PC-3 (cell line): Measurements from ENCODE around the gene LAMTOR2. TPM values are rescaled to one million over a fixed set of nuclear protein-coding genes. Genes with fewer than 3 reads are reported as not detected.
A peak's percentile ranks its signal among the peaks of the same experiment; 100 is the strongest.

ENCODE experiments used
- ATAC-seq: fragments of 200-7000 bp; cut with Tn5 transposase; 2 replicates; pipeline ENCODE4 v1.9.1; 2020; ENCODE audit warnings: mild to moderate bottlenecking, moderate library complexity
- BruUV-seq: library from RNA; stranded (reverse); fragments of 400-500 nt; replicated peaks from 2 replicates; lab custom pipeline; 2021; lab: Mats Ljungman, UMichigan
- CTCF ChIA-PET: fragments of 300-600 bp; sonication (Branson Sonifier 250); formaldehyde crosslinking; loops from one replicate; lab custom pipeline; 2022; ENCODE audit warnings: antibody characterized with exemption; lab: Charles Lee
- POLR2A ChIA-PET: fragments of 300-600 bp; sonication (Branson Sonifier 250); formaldehyde crosslinking; loops from one replicate; lab custom pipeline; 2022; ENCODE audit warnings: antibody characterized with exemption; ENCODE audit not compliant: unreplicated experiment; lab: Charles Lee
- DNase-seq: peaks from one replicate; pipeline ENCODE4 v3.0.0-alpha.2; 2015
- H2AFZ ChIP-seq: fragments of 300-600 bp; sonication (generic); 2 replicates; pipeline ENCODE4 v1.6.0; 2016; ENCODE audit warnings: antibody characterized with exemption, low read length
- H3F3A ChIP-seq: fragments of 300-600 bp; sonication (generic); one replicate; pipeline ENCODE4 v1.6.0; 2017; ENCODE audit warnings: antibody characterized with exemption, low read length, control low read depth, mild to moderate bottlenecking; ENCODE audit not compliant: unreplicated experiment
- H3K27ac ChIP-seq: fragments of 300-600 bp; sonication (generic); 2 replicates; pipeline ENCODE4 v1.5.1; 2016; ENCODE audit warnings: mild to moderate bottlenecking, low read length
- H3K27me3 ChIP-seq: fragments of 300-600 bp; sonication (generic); 2 replicates; pipeline ENCODE4 v1.6.1; 2016; ENCODE audit warnings: low read length, mixed read lengths
- H3K36me3 ChIP-seq: fragments of 300-600 bp; sonication (generic); 2 replicates; pipeline ENCODE4 v1.6.1; 2016; ENCODE audit warnings: low read depth, mixed run types, low read length, mixed read lengths
- H3K4me1 ChIP-seq: fragments of 300-600 bp; sonication (generic); 2 replicates; pipeline ENCODE4 v1.5.1; 2016; ENCODE audit warnings: low read length; ENCODE audit not compliant: insufficient read depth
- H3K4me2 ChIP-seq: fragments of 300-600 bp; sonication (generic); 2 replicates; pipeline ENCODE4 v1.6.0; 2016; ENCODE audit warnings: low read length
- H3K4me3 ChIP-seq: fragments of 300-600 bp; sonication (generic); 2 replicates; pipeline ENCODE4 v1.5.1; 2016; ENCODE audit warnings: mild to moderate bottlenecking, low read length, mixed read lengths
- H3K79me2 ChIP-seq: fragments of 300-600 bp; sonication (generic); 2 replicates; pipeline ENCODE4 v1.6.1; 2017; ENCODE audit warnings: low read length, mixed read lengths
- H3K9ac ChIP-seq: fragments of 300-600 bp; sonication (generic); 2 replicates; pipeline ENCODE4 v1.6.0; 2016; ENCODE audit warnings: mild to moderate bottlenecking, low read length
- H3K9me2 ChIP-seq: fragments of 300-600 bp; sonication (generic); replicated peaks from 2 replicates; pipeline ENCODE4 v1.6.1; 2016; ENCODE audit warnings: mixed run types, low read length, mixed read lengths
- H3K9me3 ChIP-seq: fragments of 300-600 bp; sonication (generic); 2 replicates; pipeline ENCODE4 v1.6.1; 2016; ENCODE audit warnings: low read length, mixed read lengths
- H4K20me1 ChIP-seq: fragments of 300-600 bp; sonication (generic); 2 replicates; pipeline ENCODE4 v1.6.1; 2016; ENCODE audit warnings: low read length, mixed read lengths
- EZH2 ChIP-seq: fragments of 300-600 bp; sonication (generic); IDR thresholded peaks from one replicate; pipeline ENCODE4 v1.6.1; 2017; ENCODE audit warnings: antibody characterized with exemption, mild to moderate bottlenecking, low read length; ENCODE audit not compliant: unreplicated experiment
- EZH2phosphoT487 ChIP-seq: fragments of 300-600 bp; sonication (generic); IDR thresholded peaks from 2 replicates; pipeline ENCODE4 v1.6.1; 2018; ENCODE audit warnings: mild to moderate bottlenecking, antibody characterized with exemption, low read length, borderline replicate concordance
- intact Hi-C: fragments of 100-400 bp; cut with micrococcal nuclease; formaldehyde crosslinking; loops from 2 replicates; pipeline ENCODE4 v1.9.0; 2023
- total RNA-seq: library from RNA; depleted of rRNA; stranded (reverse); fragments of >200 nt; gene quantifications from 2 replicates; pipeline ENCODE4 v1.2.3, GENCODE V29; 2014
- TF ChIP-seq, protein P1 (sequence below): fragments of 300-600 bp; sonication (generic); conservative IDR thresholded peaks from 2 replicates; pipeline ENCODE4 v1.5.1; 2017; ENCODE audit warnings: antibody characterized with exemption, low read depth, mild to moderate bottlenecking, low read length

Gene LAMTOR2
- total RNA-seq, 1 experiment from 2014 or later: 130 TPM

DNA sequence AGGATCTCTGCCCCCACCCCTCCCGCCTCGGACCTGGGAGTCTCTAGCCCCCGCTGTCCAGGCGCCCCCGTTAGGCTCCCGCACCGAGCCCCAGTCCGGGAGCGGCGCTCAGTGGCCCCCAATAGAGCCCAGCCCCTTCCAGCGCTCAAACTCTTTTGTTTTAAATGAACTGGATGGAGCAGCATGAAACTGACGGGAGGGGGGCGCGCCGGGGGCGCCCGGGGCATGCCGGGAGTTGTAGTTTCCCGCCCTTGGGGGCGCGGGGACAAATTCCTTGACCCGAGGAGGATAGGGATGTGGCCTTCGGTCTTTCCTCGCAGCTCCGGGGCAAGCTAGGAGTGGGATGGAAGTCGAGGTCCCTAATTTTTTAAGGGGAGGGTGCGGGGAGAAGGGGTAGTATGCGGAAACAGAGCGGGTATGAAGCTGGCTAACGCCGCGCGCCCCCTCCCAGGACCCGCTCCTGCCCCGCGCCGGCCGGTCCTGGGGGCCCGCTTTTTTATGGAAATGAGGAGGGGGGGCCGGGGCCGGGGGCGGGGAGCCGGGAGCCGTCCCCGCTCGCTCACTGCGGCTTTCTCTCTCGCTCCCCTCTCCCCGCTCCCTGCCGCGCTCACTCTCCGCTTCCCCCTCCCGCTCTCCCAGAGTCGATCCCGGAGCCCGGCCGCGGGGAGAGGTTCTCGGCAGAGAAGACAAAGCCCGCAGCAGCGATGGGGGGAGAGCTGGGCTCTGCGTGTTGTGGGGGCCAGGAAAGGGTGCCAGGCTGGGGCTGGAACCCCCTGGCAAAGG, 27.9 kb downstream of the LAMTOR2 start, which contains the start of gene MEX3A:
Gene MEX3A (minus strand): TSS at position 157 of the 783 bp plus-strand sequence. CDS start 467 bp downstream, outside the sequence.
- no peaks in the 10 kb centered on the region for H3K9me3 ChIP-seq
- peaks cover 12% of the 10 kb centered on the region for H3K4me1 ChIP-seq
- peak within 1 kb of the TSS; percentile 95 for H2AFZ ChIP-seq
- no peaks in the 10 kb centered on the region for H3K9me2 ChIP-seq
- DNase-seq: peak; percentile 77
- ATAC-seq: peak; percentile 72
- H3K9ac ChIP-seq: peak within 1 kb of the TSS; percentile 78
- no peaks in the 10 kb centered on the region for H3K36me3 ChIP-seq
- H4K20me1 ChIP-seq: no peaks in the 10 kb centered on the region
- no TSS peak for BruUV-seq
- ChIA-PET POLR2A (interaction anchor here (0.7 kb wide), 1 partner anchor 74 kb away, joined by 4 read pairs; no protein-coding TSS in a partner anchor), CTCF (interaction anchor here (0.6 kb wide), 1 partner anchor 147 kb away, joined by 4 read pairs; no protein-coding TSS in a partner anchor)
- peak within 1 kb of the TSS; percentile 91 for H3K4me2 ChIP-seq
- peak within 1 kb of the TSS; percentile 78 for H3K4me3 ChIP-seq
- TF ChIP-seq EZH2: no peak
- TF ChIP-seq, protein P1, sequence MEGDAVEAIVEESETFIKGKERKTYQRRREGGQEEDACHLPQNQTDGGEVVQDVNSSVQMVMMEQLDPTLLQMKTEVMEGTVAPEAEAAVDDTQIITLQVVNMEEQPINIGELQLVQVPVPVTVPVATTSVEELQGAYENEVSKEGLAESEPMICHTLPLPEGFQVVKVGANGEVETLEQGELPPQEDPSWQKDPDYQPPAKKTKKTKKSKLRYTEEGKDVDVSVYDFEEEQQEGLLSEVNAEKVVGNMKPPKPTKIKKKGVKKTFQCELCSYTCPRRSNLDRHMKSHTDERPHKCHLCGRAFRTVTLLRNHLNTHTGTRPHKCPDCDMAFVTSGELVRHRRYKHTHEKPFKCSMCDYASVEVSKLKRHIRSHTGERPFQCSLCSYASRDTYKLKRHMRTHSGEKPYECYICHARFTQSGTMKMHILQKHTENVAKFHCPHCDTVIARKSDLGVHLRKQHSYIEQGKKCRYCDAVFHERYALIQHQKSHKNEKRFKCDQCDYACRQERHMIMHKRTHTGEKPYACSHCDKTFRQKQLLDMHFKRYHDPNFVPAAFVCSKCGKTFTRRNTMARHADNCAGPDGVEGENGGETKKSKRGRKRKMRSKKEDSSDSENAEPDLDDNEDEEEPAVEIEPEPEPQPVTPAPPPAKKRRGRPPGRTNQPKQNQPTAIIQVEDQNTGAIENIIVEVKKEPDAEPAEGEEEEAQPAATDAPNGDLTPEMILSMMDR: no peak
- TF ChIP-seq EZH2phosphoT487: no peak
- H3K79me2 ChIP-seq: peaks cover 29% of the 10 kb centered on the region
- no peaks in the 10 kb centered on the region for H3K27me3 ChIP-seq
- H3K27ac ChIP-seq: no peak within 1 kb of the TSS
- no peaks in the 10 kb centered on the region for H3F3A ChIP-seq
- intact Hi-C loops: loop anchor here (1.0 kb wide), 1 partner anchor 28 kb away; the partner anchor contains the start of gene LAMTOR2

DNA sequence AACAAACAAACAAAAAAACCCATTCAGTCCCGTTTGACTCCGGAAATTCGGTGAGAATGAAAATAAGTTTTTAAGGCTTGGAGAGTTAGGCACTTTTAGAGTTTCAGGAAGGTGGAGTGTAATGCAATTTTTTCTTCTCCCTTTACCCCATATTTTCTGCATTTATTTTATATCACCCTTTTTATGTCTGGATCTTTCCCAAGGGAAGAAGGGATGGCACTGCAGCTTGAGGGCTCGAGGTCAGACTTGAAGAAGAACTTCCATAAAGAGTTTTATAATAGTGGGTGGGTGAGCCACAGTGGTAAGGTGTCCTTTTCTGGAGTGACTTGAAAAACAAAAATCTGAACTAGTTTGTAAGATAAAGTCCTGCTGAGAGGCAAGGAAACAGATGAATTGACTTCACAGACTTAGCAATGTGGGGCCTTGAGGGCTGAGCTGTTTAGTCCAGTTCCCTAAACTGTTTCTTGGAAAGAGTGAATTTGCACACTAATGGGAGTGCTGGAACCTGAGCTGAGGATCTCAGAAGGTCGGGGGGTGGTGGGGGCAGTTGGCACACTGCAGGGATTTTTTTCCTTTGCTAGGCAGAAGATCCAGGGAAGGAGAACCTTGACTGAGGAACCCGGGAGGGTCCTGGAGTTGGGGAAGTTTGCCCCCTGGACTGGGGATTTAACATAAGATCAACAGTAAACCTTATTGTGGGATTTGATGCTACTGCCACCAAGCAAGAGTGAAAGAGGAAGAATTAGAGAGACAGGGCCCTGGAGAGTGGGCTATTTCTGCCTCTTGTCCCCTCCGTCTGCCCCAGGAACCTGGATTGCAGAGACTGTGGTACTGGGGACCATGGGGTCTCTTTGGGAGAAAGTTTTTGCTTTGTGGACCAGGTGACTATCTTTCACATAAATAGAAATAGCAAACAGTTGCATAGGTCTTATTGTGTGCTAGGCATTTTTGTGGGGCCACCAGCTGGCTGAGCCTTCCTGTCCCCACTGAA, 29.5 kb downstream of the LAMTOR2 start:
- Histone ChIP-seq H3K4me1 (peaks cover 12% of the 10 kb centered on the region), H3K36me3 (no peaks in the 10 kb centered on the region), H3K9ac (no peak overlapping the region), H3F3A (no peaks in the 10 kb centered on the region), H3K9me2 (no peaks in the 10 kb centered on the region), H3K4me2 (peak overlapping the region; percentile 91; the same call in 1 of the 2 replicates), H3K79me2 (peaks cover 29% of the 10 kb centered on the region), H3K4me3 (no peak overlapping the region), H2AFZ (no peak overlapping the region), H3K9me3 (no peaks in the 10 kb centered on the region), H3K27me3 (no peaks in the 10 kb centered on the region), H3K27ac (no peak overlapping the region), H4K20me1 (no peaks in the 10 kb centered on the region)
- no peak for TF ChIP-seq EZH2
- TF ChIP-seq EZH2phosphoT487: no peak
- TF ChIP-seq, protein P1: no peak
- ChIA-PET CTCF (interaction anchor here (0.6 kb wide), 1 partner anchor 197 kb away, joined by 3 read pairs; no protein-coding TSS in a partner anchor), POLR2A (interaction anchor here (0.6 kb wide), 1 partner anchor 102 kb away, joined by 4 read pairs; no protein-coding TSS in a partner anchor)
- no peak for ATAC-seq
- TSS peak; percentile 34 for BruUV-seq
- intact Hi-C loops: no loop called here
- no peak for DNase-seq
